ENCODE results near the gene PGRMC2.

Gene PGRMC2

DNA sequence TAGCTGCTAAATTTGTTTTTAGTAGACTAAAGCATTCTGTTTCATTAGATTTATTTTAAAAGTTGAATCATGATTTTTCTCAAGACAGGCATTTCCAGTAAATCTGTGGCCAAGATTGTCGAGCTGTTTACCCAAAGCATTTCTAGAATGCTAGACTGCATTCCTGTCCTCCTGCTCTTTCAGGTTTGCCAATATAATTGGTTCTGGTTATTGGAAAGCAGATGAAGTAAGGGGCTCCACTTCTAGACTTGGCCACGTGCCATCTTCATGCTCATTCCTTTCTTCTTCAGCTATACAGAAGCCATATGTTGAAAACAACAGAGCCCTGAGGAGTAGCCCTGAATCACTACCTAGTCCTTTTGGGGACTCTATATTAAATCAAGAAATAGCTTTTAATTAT, 62.5 kb downstream of the PGRMC2 start:
- DNase-seq (ENCODE audit: extremely low read depth in 1 of 2, low read depth in 1 of 2): no peak

- DNase-seq (ENCODE audit: extremely low read depth in 1 of 2, low read depth in 1 of 2): no peak
Measured at GRCh38 chr4:128221586-128221985, 66.0 kb downstream of the PGRMC2 start.

DNA sequence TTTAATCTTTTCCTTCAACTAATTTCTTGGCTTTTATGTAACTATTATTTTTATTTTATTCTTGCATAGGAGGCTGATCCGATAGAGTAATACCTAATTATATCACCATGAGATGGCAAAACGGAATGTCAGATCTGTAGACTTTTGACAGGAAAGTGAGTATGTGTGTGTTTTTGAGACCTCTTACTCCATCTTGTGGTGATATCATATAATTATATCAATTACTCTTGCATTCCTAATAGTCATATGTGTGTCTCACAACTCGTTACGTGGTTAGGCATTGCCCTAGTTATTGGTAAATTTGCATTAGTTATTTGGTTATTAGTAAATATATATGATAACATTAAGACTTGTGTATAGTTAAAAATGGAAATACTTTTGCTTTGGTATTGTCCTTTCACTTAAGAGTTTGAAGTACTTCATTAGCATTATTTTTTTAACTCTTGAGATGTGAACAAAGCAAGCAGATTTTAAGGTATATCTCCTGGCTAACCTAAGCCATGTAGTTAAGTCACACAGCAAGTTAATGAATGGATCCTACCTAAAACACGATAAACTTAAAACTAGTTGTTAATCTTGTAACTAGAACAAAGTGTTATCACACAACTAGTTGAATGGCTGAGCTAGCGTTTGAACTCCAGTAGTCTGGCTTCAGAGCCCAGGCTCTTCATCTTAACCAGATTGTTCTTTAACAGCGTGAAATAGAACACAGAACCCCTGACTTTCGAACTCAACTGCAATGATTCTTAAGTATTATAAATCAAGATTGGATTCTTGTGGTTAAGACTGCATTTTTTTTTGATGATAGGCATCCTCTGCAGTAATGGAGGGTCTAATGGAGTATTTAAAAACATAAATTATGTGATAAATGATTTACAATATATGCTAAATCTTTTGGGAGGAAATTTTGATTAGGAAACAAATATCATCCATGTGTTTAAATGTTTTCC, 67.1 kb downstream of the PGRMC2 start:
- DNase-seq (ENCODE audit: extremely low read depth in 1 of 2, low read depth in 1 of 2): no peak

Data from activated CD8-positive, alpha-beta memory T cell treated with anti-CD3 and anti-CD28 coated beads for 1 hour (primary cell).